Ishikawa (cell line): Measurements from ENCODE around the gene LRRC32.

Source experiments
- CEBPB ChIP-seq: IDR thresholded peaks from 2 replicates; pipeline ENCODE4 v1.6.1; 2012
- CREB1 ChIP-seq: IDR thresholded peaks from 2 replicates; pipeline ENCODE4 v1.6.1; 2012; ENCODE audit warnings: low read depth
- EGR1 ChIP-seq: IDR thresholded peaks from 2 replicates; pipeline ENCODE4 v1.6.1; 2012
- EP300 ChIP-seq: IDR thresholded peaks from 2 replicates; pipeline ENCODE4 v1.6.1; 2012; ENCODE audit warnings: borderline replicate concordance
- FOXM1 ChIP-seq: IDR thresholded peaks from 2 replicates; pipeline ENCODE4 v1.6.1; 2012; ENCODE audit warnings: low read depth, borderline replicate concordance
- MAX ChIP-seq: IDR thresholded peaks from 2 replicates; pipeline ENCODE4 v1.6.1; 2012
- NFIC ChIP-seq: IDR thresholded peaks from 2 replicates; pipeline ENCODE4 v1.6.1; 2012
- RAD21 ChIP-seq: IDR thresholded peaks from 2 replicates; pipeline ENCODE4 v1.6.1; 2012; ENCODE audit warnings: low read depth
- REST ChIP-seq: IDR thresholded peaks from 2 replicates; pipeline ENCODE4 v1.6.1; 2012; ENCODE audit warnings: low read depth, mild to moderate bottlenecking
- TAF1 ChIP-seq: IDR thresholded peaks from 2 replicates; pipeline ENCODE4 v1.6.1; 2012; ENCODE audit warnings: low read depth, mild to moderate bottlenecking
- TEAD4 ChIP-seq: IDR thresholded peaks from 2 replicates; pipeline ENCODE4 v1.6.1; 2012
- USF1 ChIP-seq: IDR thresholded peaks from 2 replicates; pipeline ENCODE4 v1.6.1; 2012
- YY1 ChIP-seq: IDR thresholded peaks from 2 replicates; pipeline ENCODE4 v1.6.1; 2012; ENCODE audit warnings: low read depth

GRCh38 chr11:76667271-76667818, 3.2 kb downstream of the LRRC32 start:
- TF ChIP-seq RAD21 (no peak), TAF1 (no peak), REST (no peak), USF1 (no peak), CREB1 (no peak), EP300 (no peak), YY1 (no peak), NFIC (no peak), MAX (no peak), CEBPB (no peak), TEAD4 (no peak), FOXM1 (no peak), EGR1 (no peak)
